Measurements from ENCODE around the gene SUCO.
"Not testable (repeated sequence)": the region's sequence is repeated elsewhere in the genome, so short reads cannot be mapped to it uniquely, and the experiment has no call there.

The SUCO gene

GRCh38 chr1:172559572-172560210 lies 26.7 kb downstream of the SUCO start:
- no peak for DNase-seq (ENCODE audit: low spot score)

- no peak for DNase-seq (ENCODE audit: low spot score)
Measured at GRCh38 chr1:172561252-172561651, 28.3 kb downstream of the SUCO start.

- no peak for DNase-seq (ENCODE audit: low spot score)
Measured at GRCh38 chr1:172566196-172566997, 33.4 kb downstream of the SUCO start.

GRCh38 chr1:172567720-172568119 lies 34.8 kb downstream of the SUCO start:
- DNase-seq (ENCODE audit: low spot score) = no peak

DNA sequence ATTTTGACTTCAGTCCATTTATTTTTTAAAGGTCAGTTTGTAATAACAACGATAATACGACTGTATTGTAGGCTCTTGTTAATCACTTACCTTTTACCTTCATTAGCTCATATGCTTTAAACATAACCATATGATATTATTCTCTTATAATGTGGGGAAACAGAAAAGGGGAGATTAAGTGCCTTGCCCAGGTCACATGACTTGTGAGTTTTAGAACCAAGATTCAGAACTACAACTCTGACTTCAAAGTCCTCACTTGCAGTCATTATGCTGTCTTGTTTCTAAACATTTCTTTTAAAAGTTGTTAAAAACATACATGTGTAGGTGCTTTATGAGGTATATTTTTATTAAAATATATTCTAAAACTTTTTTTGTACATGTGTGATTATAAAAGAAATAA lies 41.1 kb downstream of the SUCO start:
- no peak for DNase-seq (ENCODE audit: low spot score)

DNA sequence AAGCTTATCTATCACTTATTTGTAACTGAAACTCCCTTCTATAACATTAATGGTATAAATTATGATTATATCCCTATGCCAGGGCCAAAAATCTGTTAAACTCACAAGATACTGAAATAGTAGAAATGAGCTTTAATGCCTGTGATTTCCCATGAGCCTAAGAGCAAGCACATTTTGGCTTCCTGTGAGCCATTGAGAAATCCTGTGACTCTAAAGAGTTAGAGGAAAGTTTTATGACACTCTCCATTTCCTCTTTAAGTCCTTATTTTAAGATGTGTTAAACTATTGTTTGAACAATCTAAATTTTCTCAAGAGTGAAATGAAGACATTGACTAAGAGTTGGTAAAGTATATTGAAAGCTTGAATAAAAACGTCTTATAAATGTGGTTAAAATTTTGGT lies 45.6 kb downstream of the SUCO start:
- DNase-seq (ENCODE audit: low spot score) = no peak

DNA sequence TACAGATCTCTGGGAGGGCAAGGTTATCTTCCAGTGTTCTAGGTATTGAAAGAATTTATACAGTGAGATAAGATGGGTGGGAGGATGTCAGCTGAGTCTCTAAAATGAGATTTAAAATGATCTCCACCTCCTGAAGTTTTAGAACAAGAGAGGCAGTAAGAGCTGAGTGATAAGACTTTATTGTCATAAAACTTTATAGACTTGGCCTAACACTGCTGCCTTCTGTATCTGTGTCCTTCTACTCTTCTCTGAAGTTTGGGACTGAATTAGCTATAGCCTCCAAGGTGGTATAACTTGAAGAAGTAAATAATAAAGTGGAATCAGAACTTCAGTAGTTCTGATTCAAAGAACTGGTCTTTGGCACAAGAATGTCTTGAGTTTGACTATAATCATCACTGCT lies 48.3 kb downstream of the SUCO start:
- no peak for DNase-seq (ENCODE audit: low spot score)

- no peak for DNase-seq (ENCODE audit: low spot score)
Measured at GRCh38 chr1:172581779-172582178, 48.8 kb downstream of the SUCO start.

- no peak for DNase-seq (ENCODE audit: low spot score)
Measured at GRCh38 chr1:172582889-172583288, 49.9 kb downstream of the SUCO start.

DNA sequence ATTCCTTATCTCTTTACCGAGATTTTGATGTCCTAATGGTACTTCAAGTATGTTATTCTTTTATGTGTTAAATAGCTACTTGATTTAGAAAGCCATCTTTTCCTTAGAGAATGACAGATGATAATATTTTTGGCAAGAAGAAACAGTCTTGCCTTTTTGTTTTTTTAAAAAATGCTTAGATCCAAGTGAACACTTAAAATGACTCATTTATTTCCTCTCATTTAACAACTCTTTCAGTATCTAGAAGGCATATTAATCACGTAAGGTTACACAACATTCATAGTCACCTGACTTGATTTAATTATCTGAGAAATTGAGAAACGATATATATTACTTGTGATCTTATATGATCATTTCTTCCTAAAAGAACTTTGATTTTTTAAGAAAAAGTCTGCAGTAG lies 52.4 kb downstream of the SUCO start:
- DNase-seq (ENCODE audit: low spot score) = no peak

- DNase-seq (ENCODE audit: low spot score) = no peak
Measured at GRCh38 chr1:172585861-172586260, 52.9 kb downstream of the SUCO start.

- peak; percentile 20 for DNase-seq (ENCODE audit: low spot score)
Measured at GRCh38 chr1:172588296-172589291, 55.6 kb downstream of the SUCO start.

- no peak for DNase-seq (ENCODE audit: low spot score)
Measured at GRCh38 chr1:172589553-172589952, 56.6 kb downstream of the SUCO start.

- DNase-seq (ENCODE audit: low spot score) = not testable (repeated sequence)
Measured at GRCh38 chr1:172591429-172591828, 58.5 kb downstream of the SUCO start.

GRCh38 chr1:172595066-172595465 lies 62.1 kb downstream of the SUCO start:
- not testable (repeated sequence) for DNase-seq (ENCODE audit: low spot score)

GRCh38 chr1:172596782-172597181 lies 63.8 kb downstream of the SUCO start:
- not testable (repeated sequence) for DNase-seq (ENCODE audit: low spot score)

GRCh38 chr1:172599912-172600311 lies 67.0 kb downstream of the SUCO start:
- no peak for DNase-seq (ENCODE audit: low spot score)

GRCh38 chr1:172600615-172601014 lies 67.7 kb downstream of the SUCO start:
- no peak for DNase-seq (ENCODE audit: low spot score)

DNA sequence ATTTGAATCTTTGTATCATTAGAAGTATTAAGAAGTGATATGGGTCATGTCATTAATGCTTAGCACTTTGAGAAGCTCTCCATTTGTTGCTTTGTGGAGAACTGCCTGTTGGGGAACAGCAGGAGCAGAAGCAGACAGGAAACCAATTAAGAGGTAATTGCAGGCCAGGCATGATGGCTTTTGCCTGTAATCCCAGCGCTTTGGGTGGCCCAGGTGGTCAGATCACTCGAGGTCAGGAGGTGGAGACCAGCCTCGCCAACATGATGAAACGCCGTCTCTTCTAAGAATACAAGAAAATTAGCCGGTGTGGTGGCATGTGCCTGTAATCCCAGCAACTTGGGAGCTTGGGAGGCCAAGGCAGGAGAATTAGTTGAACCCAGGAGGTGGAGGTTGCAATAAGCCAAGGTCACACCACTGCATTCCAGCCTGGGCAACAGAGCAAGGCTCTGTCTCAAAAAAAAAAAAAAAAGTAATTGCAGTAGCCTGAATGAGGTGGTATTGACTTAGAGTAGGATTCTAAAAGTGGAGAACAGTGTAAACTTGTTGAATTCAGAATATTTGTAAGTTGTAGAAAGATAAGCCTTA lies 68.2 kb downstream of the SUCO start:
- no peak for DNase-seq (ENCODE audit: low spot score)

DNA sequence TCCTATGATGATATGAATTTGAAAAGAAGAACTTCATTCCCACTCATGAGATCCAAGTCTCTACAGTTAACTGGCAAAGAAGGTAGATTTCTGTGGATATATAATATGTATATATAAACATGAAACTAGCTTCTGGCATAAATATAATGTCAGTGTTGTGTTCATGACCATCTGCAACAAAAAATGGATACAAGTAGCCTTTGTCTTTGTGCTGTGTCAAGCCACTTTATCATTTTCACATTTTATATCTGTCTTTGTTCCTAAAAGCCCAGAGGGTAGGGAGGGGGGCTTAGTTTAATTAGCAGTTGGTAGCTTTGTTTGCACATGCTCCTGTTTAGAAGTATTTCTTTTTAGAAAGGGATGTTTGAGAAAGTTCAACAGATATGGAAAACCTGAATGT lies 69.8 kb downstream of the SUCO start:
- DNase-seq (ENCODE audit: low spot score) = no peak

DNA sequence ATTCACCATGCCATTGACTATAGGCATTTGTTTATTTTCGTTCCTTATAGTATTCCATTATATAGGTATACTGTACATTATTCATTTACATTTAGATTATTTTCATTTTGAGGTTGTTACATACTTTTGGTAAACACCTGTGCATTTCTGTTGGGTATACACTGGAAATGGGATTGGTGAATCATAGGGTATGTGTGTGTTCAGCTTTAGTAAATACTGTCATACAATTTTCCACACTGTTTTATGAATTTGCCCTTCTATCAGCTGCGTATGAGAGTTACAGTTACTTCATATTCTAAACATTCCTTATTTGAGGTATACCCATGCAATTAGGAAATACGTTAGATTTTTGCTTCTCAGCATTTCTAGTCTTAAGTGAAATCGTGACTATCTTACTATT lies 70.9 kb downstream of the SUCO start:
- DNase-seq (ENCODE audit: low spot score) = no peak

GRCh38 chr1:172605641-172606040 lies 72.7 kb downstream of the SUCO start:
- DNase-seq (ENCODE audit: low spot score) = no peak

All from LoVo (cell line).